GM12875 (cell line): ENCODE data around the gene THADA.

Source experiments
- H3K4me3 ChIP-seq: one replicate; pipeline ENCODE4 v1.5.1; 2011; ENCODE audit warnings: low read depth, low read length, control low read depth
- CTCF ChIP-seq: IDR thresholded peaks from 2 replicates; pipeline ENCODE4 v1.5.1; 2011; ENCODE audit warnings: low read depth, mild to moderate bottlenecking, control low read depth, inconsistent platforms, low read length, moderate library complexity, borderline replicate concordance; ENCODE audit not compliant: insufficient read depth

THADA gene

DNA sequence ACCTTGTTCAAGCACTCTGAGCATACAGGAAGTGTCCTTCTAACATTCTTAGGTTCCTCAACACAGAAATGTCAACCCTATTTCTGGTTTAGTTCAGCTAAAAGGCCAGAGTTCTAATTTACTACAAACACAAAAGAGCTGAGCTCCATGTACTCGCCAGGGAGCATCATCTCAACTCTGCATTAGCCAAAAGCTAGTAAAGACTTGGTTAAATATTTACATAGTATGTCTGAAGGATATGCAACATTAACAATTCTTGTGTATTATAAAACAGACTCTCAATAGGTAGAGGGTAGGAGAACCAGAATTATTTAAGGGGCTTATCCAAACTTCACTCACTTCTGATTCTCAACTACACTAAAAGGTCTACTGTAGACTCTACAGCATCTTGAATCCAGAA lies 154.6 kb downstream of the THADA start:
- no peak for TF ChIP-seq CTCF
- no peak overlapping the region for H3K4me3 ChIP-seq

DNA sequence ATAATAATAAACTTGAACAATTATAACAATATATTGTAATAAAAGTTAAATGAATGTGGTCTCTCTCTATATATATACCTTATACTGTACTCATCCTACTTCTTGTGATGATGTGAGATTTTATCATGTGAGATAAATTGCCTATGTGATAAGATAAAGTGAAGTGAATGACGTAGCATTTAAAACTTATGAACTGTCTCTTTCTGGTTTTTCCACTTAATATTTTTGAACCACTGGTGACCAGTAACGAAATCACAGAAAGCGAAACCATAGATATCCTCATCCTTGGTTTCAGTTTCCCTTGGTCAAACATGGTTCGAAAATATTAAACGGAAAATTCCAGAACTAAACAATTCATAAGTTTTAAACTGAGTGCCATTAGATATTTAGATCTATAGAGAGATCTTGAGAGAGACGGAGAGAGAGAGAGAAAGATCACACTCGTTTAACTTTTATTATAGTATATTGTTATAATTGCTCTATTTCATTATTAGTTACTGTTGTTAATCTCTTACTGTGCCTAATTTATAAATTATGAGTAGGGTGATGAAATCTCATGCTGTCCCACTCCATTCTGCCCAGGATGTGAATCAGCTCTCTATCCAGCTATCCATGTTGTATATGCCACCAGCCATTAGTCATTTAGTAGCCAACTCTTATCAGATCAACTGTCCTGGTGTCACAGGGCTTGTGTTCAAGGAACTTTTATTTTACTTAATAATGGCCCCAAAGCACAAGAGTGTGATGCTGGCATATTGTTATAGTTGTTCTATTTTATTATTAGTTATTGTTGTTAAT lies 156.8 kb downstream of the THADA start:
- TF ChIP-seq CTCF = no peak
- H3K4me3 ChIP-seq = no peak overlapping the region

- no peak for TF ChIP-seq CTCF
- H3K4me3 ChIP-seq = no peak overlapping the region
These were observed 157.5 kb downstream of the THADA start for GRCh38 chr2:43438342-43438741.

- H3K4me3 ChIP-seq = no peak overlapping the region
- no peak for TF ChIP-seq CTCF
These were observed 158.5 kb downstream of the THADA start for GRCh38 chr2:43437363-43437762.

DNA sequence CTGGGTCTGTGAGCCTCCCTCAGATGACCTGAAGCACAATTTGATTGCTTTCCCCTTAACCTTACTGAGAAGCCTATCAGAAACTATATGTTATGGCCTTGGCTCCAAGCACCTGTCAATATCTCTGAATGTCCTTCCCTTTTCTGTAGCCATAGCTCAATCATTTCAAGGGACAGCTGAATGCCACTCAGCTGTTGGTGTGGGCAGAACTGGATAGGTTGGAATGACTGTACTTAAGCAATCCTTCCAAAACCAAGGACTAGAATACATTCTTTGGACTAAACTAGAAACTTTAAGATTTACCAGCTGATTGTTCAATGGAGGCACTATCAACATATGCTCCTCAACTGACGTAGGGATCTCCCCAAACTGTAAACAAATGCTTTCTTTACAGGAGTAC lies 159.4 kb downstream of the THADA start:
- H3K4me3 ChIP-seq = no peak overlapping the region
- no peak for TF ChIP-seq CTCF

GRCh38 chr2:43435746-43436145 lies 160.1 kb downstream of the THADA start:
- no peak for TF ChIP-seq CTCF
- H3K4me3 ChIP-seq = no peak overlapping the region

GRCh38 chr2:43430489-43430888 lies 165.3 kb downstream of the THADA start:
- no peak overlapping the region for H3K4me3 ChIP-seq
- no peak for TF ChIP-seq CTCF
